SHP77 treated with DMSO at 0.1 percent for 48 hours (cell line): Measurements from ENCODE around the gene ZDHHC14.
"Not testable (repeated sequence)": the region's sequence is repeated elsewhere in the genome, so short reads cannot be mapped to it uniquely, and the experiment has no call there.

Source experiments
- DNase-seq: peaks from one replicate; lab custom pipeline; 2025; lab: John Stamatoyannopoulos, UW

ZDHHC14 gene

DNA sequence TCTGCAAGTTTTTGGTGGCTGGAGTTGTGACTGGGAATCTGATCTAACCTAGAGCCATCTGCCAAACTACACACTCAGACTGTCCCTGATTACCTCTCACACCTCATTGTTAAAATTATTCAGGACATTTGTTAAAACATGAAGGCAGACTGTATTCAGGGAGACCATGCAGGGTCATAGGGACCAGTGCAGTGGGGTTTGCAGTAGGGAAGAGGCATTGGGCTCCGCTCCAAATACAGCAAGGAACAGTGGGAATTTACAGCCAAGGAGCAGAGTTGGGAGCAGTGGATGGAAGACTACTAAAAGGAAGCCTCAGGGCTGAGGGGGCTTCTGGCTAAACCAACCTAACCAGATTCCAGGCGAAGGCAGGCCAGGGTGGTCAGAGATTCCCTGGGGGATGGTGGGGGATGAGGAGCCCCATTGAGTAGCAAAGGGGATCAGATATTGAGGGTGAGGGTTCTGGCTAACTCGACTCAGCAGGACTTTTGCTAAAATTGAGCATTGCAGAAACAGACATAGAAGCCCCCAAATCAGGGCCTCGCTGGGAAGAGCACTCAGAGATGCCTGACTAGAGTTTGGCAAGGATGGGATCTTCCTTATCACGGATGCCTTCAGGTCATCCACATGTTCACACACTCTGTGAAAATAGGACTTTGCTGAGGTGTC, 172.0 kb downstream of the ZDHHC14 start:
- DNase-seq = no peak

DNA sequence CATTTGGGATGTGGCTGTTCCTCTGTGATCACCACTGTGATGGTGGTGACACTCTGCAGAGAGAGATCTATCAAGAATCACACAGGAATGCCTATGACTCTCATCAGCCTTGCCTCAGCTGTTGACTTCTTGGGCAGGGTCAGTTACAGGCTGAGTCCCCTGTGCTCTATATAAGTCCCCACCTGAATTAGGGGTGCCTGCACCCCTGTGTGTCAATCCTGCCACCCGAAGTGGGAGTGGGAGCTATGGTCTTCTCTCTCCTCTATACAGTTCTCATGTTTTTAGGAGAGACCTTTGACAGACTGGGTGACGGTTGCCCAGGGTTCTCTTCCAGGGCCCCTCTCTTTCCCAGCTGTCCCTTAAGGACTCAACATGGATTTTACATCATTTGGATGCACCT, 173.8 kb downstream of the ZDHHC14 start:
- no peak for DNase-seq

DNA sequence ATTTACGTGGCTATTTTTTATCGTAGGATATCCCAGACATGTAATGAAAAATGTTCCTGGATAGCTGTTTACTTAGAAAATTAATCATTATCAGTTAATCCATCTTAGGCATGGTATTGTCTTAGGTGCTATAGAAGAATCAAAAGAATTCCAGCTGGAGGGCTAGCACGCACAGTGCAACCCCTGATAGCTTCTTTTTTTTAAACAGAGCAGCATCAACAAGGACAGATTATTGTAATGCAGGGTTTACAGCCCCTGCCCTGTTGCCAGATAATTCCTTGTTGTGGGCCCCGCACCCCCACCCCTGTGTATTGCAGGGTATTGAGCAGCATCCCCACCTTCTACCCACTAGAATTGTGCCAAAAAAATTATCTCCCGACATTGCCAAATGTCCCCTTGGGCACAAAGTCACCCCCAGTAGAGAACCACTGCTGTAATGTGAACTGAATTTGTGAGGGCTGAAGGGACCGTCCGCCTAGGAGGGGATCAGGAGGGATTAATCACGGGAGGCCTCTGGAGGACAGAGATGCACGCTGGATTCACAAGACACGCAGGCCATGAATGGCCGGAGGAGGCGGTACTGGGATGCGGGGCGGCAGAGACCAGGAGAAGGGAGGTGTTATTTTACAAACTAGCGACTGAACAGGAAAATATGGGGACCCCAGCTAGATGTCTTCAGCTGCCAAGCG, 174.6 kb downstream of the ZDHHC14 start:
- no peak for DNase-seq

DNA sequence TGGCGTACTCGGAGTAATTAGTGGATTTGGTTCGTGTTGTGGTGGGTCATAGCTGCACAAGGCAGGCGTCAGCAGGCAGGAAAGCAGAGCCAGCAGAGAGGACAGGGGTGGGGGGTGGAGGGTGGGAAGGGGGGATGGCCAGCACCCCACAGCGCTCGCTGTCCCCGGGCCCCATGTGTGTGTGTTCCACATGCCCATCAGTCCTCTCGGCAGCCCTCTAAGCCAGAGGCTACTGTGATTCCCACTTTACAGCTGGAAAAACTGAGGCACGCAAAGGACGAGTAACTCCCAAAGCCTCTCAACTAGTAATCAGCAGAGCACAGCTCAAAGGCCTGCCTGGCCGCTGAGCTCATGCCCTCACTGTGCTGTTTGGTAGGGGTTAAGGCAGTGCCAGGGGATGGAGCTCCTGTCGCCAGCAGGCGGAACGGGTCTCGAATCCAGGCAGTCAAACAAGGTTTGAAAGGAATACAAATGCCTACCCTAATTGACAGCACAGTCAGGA, 175.2 kb downstream of the ZDHHC14 start:
- no peak for DNase-seq

DNA sequence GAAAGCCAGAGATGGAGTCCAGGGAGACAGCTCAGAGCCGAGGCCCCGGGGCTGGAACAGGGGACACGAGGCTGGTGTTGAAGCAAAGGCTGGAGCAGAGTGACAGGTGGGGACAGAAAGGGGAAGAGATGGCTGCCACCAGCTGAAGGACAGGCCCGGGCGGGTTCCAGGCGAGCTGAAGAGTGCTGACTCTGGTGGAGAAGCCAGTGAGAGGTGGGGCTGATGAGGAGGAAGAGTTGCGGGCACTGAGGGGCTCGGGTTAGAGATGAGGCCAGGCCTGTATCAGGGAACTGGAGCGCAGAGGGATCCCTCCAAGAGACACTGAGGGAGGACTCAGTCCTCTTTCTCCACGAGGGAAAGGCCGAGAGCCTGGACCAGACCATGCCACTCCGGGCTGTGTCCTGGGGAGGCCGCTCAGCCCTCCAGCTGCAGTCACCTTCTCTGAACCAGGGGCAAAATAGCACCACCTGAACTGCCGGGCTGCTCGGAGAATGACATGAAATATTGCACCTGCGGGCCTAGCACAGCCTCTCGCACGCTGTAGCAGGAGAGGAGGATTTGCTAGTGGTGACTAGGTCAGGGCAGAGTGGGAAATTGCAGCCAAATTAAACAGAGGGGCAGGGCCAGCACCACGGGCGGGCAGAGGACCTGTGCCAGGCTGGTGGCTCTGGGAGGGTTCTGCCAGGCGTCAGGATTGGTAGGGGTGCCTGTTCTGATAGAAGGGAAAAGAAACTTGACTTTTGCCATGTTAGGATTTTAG, 175.9 kb downstream of the ZDHHC14 start:
- DNase-seq = peak; percentile 81

DNA sequence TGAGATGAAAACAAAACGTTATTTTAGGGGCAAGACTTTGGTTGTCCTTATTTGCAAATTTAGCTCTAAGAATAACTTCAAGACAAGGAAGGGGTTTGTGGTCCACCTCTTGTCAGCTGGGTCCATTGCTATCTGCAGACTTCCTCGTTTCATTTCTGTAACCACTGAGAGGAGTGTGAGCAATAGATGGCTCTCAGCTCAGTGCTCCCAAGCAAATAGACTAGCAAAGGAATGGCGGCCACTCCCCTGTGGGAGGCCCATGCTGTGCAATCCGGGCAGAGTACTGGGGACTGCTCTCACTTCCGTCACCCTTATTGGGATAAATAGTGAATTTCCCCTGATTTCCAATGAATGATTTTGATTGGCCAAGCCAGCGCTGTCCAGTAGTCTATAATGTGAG, 176.6 kb downstream of the ZDHHC14 start:
- DNase-seq = no peak

DNA sequence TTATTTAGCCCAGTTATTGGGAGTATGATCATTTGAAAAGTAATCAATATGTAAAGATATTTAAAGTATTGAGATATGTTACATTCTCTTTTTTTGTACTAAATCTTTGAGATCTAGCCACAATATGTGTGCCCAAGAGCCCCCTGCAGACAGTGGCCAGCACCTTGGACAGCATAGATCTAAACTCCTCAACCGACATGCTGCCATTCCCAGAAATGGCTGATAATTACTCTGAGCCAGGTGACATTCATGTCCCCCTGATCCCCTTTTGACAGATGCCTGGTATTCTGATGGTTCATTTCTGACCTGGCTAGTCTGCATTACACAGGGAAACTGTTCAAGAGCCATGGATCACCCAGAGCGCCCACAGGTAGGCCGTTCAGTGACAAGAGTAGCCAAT, 177.1 kb downstream of the ZDHHC14 start:
- DNase-seq = no peak

DNA sequence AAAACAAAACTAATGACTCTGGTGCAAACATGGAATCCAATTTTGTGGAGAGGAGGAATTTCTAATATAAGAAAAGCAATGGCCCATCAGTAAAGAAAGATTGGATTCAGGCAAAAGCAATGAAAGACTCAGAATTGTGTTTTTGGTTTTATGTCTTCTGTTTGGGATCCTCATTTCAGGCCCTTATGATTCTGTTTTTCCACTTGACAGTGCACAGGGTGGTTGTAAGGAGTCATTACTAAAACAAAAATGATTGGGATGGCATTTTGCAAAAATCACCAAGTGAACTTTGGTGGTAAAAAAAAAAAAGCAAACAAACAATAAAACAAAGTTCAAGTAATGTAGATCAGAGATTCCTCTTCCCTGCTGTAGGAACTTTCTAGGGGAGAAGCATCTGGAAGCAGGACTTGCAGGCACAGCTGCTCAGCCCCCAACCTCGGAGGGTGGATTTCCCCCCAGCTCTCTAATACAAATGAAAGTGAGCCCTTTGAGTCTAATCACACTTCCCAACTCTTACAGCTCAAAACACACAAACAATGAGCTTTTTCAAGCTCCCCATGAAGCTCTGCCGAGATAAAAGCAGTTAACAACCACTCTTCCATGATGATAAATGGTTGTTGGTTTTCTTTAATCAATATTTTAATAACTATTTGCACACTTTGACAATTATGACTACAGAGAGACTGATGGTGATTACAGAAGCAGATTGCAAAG, 177.7 kb downstream of the ZDHHC14 start:
- no peak for DNase-seq

DNA sequence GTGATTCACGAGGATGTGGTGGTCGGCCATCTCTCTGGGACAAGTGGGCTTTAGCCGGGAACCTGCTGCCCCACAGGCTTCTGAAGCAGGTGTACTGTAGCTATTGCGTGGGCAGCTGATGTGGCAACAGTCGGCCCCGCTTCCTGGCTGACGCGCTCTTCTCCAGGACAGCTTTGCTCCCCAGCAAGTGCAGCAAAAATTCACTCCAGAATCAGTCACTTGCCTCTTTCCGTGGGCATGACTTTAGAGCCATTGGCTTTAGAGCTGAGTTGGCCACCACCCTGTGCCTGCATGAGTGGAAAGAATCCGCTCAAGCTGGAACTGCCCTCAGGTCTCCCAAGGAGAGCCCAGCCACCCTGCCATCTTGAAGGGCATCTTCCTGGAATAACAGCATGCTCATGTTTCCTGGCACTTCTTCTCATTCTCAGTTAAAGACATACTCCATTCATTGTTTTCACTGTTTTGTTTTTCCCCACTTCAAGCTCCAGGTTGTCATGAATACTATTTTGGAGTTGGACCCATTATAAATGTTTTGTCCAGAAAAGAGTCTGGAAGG, 178.3 kb downstream of the ZDHHC14 start:
- DNase-seq = no peak

DNA sequence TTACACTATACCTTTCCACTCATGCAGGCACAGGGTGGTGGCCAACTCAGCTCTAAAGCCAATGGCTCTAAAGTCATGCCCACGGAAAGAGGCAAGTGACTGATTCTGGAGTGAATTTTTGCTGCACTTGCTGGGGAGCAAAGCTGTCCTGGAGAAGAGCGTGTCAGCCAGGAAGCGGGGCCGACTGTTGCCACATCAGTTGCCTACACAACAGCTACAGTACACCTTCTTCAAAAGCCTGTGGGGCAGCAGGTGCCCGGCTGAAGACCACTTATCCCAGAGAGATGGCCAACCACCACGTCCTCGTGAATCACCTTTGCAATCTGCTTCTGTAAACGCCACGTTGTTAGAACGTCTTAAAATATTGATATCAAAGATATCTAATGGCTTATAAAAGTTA, 179.1 kb downstream of the ZDHHC14 start:
- not testable (repeated sequence) for DNase-seq

DNA sequence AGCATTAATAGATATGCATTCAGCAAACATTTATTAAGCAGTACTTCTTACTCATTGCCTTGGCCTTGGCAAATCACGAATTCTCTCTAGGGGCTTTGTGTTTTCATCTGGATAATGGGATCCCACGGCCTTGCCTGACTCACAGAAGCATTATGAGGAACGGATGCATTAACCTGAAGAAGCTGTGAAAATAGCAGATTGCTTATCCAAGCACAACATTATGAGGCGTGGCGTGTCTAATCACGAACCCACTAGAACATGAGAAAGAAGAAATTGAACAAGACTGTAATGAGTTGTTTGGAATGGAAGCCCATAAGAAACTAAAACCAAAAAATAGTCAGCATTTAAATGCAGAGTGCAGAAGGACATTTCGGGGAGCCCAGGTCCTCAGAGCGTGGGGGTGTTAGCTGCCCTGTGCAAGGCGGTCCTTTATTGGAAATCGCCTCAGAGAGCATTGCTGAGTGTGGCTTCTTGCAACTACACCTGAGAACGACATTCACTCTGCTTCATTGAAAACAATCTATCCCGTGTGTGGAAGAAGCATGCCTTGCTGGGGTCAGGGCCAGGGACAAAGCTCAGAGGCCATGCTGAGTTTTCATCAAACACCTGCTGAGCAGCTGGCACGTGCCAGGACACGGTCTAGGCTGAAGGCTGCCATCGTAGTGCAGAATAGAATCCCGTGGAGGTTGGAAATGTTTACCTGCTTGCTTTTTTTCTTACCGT, 179.9 kb downstream of the ZDHHC14 start:
- DNase-seq = no peak

DNA sequence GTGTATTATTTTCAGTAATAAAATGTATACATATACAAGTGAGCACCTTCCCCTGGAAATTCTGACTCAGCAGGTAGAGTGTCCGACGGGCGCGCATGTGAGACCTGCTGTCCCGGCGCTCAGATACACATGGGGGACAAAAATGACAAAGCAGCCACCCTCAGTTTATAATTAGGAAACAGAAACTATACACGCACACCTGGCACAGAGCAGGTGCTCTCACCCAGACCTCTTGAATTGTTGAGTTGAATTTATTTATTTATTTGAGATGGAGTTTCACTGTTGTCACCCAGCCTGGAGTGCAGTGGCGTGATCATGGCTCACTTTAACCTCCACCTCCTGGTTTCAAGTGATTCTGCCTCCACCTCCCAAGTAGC, 180.4 kb downstream of the ZDHHC14 start:
- peak; percentile 23 for DNase-seq

DNA sequence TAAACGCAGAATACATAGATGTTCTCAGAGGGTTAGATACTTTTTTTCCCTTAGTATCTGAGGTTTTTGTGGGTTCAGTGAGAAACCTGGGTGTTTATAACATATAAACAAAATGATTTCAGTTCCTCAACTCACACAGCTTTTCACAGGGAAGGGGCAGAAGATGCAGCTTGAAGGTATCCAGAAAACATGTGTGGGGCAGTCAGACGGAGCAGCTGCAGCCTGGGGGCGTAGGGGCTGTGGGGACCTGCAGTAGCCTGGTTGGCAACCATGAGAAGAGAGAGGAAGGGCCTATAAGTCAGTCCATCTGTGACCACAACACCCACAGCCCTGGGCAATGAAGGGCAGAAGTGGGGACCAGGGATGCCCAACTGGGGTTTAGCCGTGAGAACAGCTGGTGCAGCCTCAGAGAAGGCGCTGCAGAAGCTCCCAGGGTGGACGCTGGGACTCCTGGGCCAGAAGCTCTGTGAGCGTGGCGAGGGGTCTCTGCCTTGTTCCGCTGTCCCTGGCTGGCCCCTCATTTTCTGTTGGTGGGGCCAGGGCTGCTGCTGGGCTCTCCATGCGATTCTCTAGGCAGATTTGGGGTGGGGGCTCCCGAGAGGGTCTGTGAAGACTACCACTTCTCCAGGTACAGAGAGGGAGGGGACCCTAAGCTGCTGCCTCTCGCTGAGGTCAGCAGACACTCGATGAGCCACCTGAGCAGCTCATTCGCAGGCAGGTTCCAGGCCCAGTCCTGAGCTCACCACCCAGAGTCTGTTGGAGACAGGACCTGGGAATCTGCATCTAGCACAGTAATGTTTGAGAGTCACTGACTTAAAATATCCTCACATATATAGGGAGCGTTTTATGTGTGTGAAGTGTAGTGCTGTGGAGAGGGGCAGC, 181.2 kb downstream of the ZDHHC14 start:
- no peak for DNase-seq

DNA sequence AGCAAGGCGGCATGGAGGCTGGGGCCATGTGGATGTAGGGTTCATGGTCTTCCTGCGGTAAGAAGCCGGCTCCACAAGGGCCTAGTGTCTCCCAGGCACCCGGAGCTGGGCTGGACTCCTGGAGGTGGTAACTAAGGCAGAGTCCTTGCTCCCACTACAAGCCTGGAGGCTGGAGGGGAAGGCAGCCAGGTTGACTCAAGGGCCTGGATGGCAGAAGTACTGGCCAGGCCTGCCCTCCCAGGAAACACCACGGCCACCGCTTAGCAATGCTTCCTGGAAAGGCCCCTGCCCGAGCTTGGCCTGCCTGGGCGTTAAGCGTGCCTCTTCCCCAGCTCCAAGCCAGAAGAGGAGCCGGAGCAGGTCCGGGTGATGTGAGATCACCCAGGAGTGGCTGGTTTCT, 182.0 kb downstream of the ZDHHC14 start:
- no peak for DNase-seq

DNA sequence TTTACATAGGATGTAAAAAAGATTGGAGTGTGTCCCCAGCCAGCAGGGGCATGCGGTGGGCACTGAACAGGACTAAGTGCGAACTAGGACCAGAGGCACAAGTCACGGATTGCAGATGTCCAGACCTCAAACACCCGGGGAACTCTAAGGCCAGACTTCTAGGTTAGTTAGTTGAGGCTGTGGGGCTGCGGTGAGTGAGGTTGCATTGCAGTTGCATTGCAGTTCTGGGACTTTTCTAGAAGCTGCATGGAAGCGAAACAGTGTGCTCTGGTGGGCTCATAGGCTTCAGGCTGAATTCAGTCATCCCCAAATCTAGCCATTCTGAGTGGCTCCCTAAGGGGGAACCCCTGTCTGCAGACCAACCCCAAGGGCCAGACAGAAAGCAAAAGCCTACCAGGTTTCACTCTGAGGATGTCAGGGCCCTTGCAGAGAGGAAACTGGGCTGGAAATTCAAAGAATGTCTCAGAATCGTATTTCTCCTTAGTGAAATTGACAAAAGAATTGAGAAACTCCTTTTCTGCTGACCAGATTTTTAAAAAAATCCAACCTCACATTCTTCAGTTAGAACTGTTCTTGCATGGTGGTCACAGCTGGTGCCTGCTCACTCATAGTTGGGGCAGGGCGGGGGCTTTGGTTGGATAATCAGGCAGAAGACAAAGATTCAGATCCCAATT, 182.8 kb downstream of the ZDHHC14 start:
- DNase-seq = no peak

DNA sequence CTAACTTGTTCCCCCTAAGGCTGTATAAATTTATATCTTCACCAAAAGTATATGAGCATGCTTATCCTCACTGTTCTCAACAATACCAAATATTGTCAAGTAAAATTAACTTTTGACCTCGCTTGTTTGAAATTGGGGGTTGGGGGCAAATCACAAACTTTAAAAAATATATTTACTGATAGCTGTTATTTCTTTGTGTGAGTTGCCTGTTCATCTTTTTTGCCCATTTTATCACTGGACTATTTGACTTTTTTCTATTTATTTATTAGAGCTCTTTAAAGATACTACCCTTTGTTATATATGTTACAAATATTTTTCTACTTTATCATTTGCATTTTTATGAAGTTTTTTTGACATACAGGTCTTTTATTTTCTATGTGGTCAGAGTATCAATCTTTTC, 187.7 kb downstream of the ZDHHC14 start:
- DNase-seq = no peak

DNA sequence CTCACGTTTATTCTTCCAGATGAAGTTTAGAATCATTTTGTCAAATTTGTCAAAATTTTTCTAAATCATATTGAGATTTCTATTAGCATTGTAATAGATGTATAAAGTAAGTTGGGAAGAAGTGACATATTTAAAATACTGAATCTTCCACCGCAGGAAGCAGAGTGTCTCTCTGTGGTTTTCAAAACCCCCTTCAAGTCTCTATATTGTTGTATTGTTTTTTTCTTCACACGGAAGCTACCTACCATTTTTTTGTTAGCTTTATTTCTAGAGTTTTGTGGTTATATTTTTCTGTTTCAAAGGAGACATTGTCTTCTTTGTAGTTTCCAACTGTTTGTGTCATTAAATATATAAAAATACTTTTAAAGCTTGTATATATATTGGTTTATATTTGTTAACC, 188.6 kb downstream of the ZDHHC14 start:
- DNase-seq = no peak

DNA sequence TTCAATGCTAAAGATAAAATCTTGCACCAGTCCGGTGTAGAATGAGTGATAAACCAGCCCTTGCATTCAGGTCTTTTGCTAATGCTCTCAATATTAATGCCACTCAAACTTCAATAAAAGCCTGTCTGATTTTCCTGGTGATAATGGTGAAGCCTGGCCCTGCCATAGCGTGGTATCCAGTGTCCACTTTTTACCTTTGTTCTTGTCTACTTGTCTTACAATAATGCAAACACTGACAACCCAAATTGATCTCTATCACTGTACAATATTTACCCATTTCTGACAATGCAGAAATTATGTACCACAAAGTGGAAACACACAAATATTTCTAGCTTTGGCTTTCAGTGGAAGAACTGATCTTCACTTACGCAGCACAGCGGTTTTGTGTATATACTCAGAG, 189.1 kb downstream of the ZDHHC14 start:
- DNase-seq = no peak

DNA sequence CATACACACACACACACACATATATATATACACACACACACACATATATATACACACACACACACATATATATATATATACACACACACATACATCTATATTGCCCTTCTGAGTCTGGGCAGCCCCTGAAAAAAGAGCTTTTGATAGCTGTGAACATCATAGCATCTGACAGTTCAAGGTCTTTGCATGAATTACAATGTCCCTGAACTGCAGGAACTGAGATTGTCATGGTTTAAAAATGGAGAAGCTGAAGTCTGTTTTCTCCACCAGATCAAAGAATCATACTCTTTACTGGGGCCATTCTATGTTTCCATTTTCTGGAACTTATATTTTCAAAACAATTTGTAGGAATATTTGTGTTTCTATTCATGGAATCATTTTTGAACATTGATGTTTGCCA, 189.8 kb downstream of the ZDHHC14 start:
- DNase-seq = no peak

DNA sequence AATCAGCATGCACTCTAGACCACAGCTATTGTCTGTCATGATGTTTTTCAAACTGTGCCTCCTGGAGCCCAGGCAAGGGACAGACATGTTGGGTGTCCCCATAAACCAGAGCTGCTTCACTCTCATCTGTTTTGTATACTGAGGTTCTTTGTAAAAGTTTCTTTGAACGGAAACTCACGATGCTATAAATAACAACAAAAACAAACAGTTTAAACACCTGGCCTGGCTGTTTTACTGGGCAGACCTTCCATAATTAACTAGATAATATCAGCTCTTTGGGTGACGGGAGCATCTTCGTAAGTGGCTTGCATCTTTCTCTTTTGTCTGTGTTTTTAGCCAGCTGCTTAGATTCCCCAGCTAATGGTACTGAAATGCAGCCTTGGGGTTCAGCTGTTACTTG, 190.3 kb downstream of the ZDHHC14 start:
- no peak for DNase-seq
